ENCODE measurements around the gene PGP.
A peak's percentile ranks its signal among the peaks of the same experiment; 100 is the strongest.

PGP gene

DNA sequence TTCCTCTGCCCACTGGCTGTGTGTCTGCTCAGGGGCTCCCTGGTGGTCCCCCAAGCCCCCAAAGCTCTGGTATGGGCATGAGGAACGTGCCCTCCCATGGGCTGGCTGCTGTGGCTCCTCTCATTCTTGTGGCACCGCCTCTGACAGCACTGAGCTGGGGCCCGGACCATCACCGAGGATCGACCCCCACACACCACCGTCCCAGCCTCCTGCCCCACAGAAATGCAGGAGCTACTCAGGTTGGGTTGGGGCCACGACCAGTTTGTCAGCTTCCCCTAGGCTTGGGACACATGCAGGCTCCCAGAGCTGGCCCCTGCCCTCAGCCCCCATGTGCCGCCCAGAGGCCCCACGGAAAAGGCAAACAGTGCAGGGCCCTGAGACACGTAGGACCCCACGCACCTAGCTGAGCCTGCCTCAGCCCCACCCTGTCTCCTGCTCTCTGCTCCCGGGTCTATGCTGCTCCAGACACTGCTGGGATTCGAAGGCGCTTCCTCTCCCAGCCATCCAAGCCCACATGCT, 15.0 kb downstream of the PGP start:
- DNase-seq = no peak

DNA sequence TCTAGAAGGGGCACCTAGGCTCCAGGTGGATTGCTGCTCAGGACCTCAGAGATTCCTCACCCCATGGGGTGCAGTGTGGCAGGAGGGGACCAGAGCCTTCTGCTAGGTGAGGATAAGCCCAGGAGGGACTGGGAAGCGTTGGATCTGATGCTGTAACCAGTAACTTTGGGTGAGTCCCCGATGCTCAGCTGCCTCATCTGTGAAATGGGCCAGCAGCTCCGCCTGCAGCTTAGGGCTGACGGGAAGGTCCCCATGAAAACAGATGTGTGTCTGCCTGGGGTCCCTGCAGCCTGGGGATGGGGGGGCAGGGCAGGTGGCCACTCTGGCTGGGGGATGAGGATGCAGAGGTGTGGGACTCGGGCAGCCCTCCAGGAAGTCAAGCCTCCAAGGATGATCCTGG, 15.5 kb downstream of the PGP start:
- DNase-seq = no peak

DNA sequence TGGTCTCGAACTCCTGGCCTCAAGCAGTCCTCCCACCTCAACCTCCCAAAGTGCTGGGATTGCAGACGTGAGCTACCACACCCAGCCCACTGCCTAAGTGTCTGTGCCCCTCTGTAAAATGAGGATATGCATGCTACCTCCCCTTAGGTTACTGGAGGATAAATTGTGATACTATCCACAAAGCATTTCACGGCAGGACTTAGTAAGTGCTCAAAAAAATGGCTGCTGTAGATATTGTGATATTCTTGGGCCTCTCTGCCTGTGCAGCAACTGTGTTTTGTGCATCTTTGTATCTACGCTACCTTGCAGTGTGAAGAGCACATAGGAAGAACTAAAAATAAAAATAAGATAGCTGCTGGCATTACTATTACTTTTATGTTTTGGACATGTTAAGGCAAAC, 16.4 kb downstream of the PGP start:
- no peak for DNase-seq

DNA sequence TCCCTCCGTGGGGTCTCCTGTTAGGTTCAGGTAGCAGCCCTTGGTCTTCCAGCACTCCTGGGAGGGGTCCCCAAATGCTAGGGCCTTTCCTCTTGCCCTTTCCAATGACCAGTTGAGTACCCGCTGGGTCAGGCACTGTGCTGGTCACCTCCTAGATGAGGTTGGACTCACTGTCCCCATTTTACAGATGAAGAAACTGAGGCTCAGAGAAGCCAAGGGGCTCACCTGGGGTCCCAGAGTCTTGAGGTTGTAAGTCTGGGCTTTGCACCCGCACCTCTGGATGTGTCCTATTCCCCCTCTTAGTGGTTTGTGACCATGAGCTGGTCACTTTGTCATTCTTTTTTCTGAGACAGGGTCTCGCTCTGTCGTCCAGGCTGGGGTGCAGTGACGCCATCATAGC, 16.9 kb downstream of the PGP start:
- no peak for DNase-seq

DNA sequence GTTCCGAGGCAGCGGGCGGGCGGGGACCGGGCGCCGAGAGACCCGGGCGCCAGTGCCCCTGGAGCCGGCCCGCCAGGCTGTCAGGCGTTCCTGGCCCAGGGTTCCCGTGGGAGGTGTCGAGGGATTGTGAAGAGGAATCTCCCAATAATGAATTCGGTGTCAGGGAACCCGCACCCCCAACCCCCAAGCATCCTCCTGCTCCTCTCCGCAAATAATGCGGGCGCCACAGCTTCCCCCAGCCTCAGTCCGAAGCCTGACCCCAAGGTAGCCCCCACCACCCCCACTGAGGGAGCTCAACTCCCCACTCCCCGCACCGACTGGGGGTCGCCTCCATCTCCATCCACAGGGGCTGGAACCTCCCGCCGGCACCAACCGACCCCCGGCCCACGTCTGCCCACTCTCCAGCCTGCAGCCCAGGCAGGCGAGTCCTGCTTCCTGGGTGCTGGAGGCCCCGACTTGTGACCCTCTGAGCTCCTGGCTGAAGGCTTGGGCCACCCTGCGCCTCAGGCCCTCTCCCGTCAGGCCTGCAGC, 17.6 kb downstream of the PGP start:
- no peak for DNase-seq

DNA sequence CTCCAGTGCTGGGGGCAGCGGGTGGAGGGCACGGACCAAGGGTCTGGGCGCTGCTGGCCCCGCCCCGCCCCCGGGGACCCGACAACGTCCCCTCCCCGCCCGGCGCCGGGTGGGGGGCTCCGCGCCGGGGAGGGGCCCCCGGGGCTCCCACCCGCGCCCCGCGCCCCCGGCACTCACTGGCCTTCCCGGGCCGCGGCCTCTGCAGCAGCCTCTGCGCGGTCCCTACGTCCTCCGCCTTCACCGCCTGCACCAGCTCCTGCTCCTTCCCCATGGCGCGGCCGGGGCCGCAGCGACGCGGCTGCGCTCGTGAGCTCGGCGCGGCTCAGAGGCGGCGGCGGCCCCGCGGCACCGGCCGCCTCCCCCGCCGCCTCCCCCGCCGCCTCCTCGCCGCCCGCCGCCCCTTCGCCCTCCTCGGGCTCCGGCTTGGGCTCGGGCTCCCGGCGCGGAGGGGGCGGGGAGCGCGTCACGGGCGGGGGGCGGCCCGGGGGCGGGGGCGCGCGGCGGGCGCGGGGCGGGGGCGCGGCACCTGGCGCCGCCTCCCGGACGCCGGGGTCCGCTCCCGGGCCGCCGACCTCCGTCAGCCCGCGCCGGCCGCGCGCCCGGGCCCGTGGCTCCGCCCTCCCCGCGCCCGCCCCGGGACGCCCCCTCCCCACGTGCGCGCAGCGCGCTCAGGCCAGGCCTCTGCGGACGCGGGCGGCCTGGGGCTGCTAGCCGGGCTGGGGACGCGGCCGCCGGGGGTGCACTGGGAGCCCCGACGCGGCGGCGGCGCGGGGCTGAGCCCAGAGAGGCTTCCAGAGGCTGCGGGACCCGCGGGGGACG, 18.3 kb downstream of the PGP start, which contains the start of gene CASKIN1:
CASKIN1 (minus strand) TSS at position 444 of the 819 bp plus-strand sequence; CDS start at position 271, 173 bp downstream.
- DNase-seq = peak; percentile 8 to 46

DNA sequence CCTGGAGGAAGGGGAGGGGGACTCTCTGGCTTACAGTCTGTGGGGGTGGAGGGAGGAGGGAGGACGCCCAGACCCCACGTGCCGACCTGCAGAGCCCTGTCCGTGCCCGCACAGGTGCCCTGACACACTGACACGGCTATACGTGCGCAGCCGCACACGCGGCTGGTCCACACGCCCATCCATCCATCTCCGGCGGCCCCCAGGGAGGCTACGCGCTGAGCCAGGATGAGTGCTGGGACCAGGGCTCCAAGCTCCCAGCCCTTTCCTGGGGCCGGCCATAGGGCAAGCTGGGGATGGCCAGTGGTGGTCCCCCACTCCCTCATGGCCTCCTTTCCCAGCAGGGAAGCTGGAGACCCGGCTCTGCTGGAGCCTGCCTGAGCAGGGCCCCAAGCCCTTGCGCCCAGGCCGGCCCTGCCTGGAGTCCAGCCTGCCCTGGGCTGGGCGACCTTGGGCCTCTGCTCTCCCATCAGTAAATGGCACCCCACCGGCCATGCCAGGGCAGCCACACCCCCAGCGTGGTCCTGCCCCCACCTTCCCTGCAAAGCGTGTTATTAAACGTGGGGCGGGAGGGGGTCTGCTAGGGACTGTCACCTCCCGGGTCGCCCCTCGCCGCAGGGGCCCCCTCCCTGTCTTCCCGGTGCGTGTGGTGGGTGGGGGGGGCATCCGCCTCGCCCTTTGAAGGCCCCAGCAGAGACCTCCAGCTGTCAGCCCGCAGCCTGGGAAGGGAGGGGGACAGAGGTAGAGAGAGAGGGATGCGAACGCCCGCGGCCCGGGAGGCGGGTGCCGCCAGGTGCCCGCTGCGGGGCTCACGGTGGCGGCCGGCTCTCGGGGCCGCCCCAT, 19.1 kb downstream of the PGP start:
- DNase-seq = no peak

DNA sequence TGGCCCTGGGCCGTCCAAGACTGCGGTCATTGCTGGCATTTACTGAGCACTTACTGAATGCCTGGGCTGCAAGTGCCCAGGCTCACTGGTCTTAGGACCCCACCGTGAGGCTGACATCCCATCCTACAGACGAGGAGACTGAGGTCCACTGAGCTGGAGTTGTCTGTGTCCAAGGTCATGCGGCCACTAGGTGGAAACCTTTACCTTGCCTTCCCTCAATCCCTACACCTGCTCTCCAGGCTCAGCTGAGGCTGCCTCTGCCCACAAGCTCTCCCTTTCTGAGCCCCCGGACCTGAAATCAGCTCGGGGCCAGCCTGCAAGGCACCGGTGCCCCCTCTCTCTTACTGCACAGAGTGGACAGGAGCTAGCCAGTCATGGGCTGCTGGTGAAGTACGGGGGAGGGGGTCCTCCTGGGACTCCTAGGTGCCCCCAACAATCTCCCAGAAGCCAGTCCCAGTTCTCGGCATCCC, 19.8 kb downstream of the PGP start:
- peak in 1 of 2 donors; percentile 37 for DNase-seq

DNA sequence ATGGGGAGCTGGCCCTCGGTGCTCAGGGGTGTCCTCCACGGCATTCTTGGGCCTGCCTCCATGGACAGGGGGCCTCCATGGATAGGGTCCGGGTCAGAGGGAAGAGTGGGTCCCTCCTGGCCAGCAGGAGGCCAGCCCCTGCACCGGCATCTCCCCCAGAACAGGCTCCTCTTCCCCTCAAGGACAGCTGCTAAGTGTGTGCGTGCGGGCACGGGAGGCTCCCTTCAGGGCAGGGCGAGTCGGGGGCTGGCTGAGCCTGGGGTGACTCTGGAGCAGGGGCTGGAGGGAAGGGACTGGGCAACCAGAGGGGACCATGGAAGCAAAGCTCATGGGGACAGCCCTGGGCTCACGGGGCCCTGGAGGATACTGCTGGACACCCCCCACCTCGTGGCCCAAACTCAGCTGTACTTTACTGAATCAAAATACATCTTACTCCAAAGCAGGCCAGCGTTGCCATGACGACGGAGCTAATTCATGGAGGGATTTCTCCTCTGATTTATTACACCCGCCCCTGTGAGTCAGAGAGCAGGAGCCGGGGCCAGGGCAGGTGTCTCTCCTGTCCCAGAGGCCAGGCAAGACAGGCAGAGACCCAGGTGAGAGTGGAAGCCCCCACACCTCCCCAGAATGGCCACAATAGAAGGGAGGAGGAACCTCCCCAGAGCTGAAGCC, 20.3 kb downstream of the PGP start:
- no peak for DNase-seq

DNA sequence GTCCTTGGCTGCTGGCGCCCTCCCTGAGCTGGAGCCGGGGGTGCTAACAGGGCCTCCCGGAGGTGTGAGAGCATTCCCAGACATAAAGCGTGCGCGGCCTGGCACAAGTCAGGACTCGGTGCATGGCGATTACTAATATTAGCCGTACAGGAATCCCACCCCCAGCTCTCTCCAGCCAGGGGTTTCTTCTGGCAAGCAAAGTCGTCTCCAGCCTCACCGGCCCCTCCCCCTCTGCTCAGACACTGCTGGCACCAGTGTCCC, 23.3 kb downstream of the PGP start:
- no peak for DNase-seq

DNA sequence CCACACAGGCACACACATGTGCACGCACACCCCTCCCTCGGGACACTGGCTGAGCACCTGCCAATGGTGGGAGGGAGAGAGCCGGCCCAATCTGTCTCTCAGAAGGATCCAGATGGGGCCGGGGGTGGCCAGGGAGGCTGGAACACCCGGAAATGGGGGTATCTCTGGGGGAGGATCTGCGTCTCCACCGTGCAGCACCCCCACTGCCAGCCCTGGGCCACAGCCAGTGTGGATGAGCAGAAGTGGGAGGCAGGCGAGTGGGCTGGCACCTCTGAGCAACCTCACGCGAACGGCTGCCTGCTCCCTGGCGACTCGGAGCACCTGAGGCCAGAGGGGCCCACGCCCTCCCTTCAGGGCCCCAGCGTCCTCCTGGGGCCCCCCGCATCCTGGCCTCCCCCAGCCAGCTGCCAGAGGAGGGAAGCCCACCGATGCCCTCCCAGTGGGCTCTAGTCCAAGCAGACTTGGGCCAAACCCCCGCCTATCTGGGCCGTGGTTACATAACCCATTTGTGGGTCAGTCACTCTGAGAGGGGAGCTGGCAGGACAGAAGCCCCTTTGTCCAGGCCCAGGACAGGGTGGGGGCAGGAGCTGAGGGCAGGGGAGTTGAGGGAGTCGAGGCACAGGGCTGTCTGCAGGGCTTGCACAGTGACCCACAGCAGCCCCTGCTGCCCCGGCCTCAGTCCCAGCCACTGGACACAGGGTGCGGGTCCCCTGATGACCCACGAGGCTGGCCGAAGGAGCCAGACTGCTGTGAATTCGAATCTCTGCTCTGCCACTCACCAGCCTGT, 23.8 kb downstream of the PGP start:
- no peak for DNase-seq

DNA sequence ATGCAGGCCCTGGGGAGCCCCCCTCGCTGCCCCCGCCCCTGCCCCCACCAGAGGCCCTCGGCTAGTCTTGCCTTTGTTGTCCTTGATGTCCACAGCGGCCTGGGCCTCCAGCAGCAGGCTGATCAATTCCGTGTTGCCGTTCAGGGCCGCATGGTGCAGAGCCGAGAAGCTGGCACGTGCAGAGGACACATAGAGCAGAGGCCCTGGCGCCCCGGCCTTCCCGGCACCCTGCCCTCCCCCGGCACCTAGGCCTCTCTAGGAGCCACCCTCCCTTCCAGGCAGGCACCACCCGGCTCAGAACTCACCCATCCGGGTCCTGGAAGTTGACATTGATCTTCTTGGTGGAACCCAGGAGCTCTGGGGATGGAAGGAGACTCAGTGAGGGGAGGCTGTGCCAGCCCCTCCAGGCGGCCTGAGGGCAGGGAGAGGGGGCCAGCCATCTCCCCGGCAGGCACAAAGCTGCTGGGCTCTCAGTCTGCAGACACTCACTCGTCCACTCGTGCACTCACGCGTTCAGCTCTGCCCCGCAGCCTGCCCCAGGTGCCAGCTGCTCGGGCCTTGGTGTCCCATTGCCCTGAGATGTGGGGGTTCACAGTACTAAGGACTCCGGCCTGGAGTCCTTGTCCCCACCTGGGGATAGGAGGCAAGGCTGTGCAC, 24.5 kb downstream of the PGP start:
- no peak for DNase-seq

DNA sequence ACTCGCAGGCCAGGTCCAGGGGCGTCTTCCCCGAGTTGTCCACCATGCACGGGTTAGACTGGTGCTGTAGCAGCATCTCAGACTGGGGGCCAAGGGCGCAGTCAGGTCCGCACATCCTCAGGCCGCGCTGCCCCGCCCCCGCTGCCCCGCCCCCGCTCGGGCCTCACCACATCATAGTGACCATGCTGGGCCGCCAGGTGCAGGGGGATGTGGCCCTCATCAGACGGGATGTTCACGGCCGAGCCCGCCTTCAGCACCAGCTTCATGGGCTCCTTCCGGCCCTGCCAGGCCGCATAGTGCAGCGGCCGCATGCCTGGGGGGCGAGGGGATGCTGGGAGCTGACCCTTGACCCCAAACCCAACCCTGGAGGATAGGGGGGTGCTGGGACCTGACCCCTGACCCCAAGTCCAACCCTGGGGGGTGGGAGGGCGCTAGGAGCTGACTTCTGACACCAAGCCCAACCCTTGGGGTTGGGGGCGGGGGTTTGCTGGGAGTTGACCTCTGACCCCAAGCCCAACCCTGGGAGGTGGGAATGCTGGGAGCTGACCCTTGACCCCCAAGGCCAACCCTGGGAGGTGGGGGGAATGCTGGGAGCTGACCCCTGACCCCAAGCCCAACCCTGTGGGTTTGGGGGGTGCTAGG, 25.3 kb downstream of the PGP start:
- DNase-seq = no peak

DNA sequence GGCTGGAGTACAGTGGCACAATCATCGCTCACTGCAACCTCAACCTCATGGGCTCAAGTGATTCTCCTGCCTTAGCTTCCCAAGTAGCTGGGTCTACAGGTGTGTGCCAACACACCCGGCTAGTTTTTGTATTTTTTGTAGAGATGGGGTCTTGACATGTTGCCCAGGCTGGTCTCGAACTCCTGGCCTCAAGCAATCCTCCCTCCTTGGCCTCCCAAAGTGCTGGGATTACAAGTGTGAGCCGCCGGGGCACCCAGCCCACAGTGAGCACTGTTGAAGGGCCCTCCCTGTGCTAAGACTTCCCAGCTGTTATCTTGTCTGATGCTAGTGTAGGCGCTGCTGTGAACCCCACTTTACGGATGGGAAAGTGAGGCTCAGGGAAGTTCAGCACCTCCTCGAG, 26.2 kb downstream of the PGP start:
- no peak for DNase-seq

DNA sequence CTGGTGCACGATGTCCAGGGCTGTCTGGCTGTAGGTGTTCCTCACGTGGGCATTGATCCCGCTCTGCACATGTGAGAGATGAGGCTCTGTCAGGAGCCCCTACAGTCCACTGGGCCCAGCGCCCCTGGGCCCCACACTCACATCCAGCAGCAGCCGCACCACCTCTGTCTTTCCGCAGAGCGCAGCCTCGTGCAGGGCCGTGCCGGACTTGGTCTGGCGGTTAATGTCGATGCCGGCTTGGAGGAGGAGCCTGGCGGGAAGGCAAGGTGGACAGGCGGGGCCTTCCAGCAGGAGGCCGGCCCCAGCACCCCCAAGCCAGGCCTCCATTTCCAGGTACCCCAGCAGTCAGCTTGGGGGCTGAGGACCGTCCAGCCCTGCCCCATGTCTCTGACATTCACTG, 27.4 kb downstream of the PGP start:
- no peak for DNase-seq

DNA sequence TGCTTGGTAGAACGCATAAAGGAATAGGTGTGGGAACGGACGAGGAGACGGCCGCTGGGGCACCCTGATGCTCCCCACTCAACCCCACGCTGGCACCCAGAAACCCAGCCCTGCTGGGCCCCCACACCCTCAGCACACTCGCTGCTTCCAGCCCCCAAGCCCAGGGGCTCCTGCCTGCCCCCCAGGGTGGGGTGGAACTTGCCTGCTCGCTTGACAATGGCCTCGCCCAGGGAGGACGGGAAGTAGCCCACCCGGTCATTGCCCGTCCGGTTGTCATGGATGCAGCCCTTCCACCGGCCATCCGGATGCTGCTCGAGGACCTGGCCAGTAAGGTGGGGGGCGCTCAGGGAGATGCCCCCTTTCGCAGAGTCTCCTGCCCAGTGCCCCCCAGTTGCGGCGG, 28.1 kb downstream of the PGP start:
- no peak for DNase-seq

DNA sequence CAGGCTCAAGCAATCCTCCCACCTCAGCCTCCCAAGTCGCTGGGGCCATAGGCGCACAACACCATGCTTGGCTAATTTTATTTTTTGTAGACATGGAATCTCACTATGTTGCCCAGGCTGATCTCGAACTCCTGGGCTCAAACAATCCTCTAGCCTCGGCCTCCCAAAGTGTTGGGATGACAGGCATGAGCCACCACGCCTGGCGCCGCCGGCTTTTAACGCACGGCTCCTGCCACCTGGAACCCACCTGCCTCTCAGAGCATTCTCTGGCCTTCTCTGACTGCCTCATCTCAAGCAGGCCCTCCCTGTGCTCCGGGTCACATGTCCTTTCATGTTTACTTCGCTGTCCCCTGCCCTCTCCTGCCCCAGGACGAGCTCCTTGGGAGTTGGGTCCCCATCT, 28.6 kb downstream of the PGP start:
- no peak for DNase-seq

DNA sequence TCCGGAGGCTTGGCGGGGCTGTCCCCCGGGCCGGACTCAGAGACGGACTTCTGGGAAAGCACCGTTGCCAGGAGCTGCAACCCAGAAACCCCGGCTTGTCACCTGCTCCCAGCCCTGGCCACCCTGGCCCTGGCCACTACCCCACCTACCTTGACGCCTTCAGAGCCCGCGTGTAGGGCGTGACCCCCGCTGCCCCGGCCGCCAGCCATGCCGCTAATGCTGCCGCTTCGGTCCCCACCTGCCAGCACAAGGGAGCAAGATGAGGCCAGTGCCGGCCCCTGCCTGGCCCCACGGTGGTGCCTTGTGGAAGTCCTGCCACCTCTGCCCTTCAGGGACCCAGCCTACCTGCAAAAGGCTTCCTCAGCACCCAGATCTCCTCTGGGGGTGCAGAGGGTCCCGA, 29.7 kb downstream of the PGP start:
- DNase-seq = no peak

DNA sequence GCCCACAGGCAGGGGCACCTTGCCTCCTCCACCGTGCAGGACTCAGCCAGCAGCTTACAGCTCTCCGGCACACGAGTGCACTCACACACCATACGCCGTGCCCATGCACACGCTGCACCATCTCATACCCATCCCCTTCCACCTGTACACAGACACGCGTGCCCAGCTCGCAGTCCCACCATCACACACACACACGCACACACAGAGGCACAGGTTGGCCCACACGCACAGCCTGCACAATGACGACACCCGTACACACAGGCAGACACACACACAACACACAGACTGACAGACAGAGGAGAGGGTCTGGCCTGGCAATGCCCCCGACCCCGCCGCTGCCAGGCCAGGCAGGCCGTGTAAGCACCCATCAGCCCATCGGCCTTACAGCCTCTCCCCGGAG, 30.3 kb downstream of the PGP start:
- no peak for DNase-seq

DNA sequence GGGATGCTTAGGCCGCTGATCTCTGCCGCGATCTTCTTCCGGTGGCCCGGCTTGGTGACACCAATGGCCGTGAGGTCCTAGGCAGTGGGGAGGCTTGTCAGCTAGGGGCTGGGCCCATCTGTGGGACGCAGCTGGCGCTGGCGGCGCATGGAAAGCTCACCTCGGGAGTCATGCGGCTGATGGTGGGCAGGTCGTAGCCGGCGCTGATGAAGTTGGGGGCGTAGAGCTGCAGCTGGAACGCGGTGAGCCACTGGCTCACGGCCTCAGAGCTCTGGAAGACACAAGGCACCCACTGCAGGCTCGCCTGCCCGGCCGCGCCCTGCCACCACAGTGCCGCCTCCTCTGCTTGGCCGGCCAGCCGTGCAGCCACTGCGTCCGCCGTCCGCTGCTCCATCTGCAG, 31.0 kb downstream of the PGP start:
- no peak for DNase-seq

DNA sequence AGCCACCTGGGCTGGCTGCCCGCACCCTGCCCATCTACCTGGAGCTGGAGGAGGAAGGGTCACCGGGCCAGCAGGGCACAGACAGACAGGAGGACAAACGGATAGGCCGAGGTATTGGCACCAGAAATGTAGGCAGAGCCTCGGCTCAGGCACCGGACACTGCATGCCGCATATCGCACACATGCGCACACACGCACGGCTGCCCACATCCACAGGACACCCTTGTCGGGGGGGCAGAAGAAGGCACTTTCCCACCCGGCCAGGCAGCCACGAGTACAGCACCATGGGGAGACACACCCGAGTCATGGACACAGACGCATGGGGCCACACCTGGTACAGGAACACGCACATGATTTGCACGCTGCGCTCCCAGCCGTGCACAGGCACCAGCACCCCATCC, 32.7 kb downstream of the PGP start:
- DNase-seq = no peak
